ENCODE results near the gene SNX4. TPM values are rescaled to one million over a fixed set of nuclear protein-coding genes. Genes with fewer than 3 reads are reported as not detected.
A peak's percentile ranks its signal among the peaks of the same experiment; 100 is the strongest.

The SNX4 gene
- total and polyA plus RNA-seq, 2 of the 8 experiments (the other 6 are each of a cell fraction or from before 2014, with no cell fraction given) = 7.2 to 23.1 TPM

DNA sequence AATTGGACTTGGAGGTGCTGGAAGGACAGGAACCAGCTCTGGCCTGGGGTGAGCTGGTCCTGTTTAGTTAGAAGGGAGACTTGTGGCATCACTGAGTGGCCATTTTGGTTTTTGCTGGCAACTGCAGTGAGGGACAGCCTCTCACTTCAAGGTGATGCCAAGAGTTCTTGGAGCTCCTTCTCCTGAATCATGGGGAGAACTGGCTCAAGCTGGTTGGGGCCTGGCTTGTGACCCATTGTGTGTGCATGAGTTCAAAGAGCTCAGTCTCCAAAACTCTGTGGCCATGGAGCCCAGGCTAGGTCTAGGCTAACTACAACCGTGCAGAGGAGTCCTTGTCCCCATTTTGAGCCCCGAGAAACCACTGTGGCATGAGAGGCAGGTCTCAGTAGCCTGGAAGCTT, 84.8 kb downstream of the SNX4 start:
- no peak overlapping the region for H3K14ac ChIP-seq (ENCODE audit: insufficient read length)
- no peak overlapping the region for H2AK5ac ChIP-seq (ENCODE audit: low read depth, low read length)
- ChIA-PET POLR2A (ENCODE audit: partially characterized antibody) (no interaction called here), CTCF (ENCODE audit: partially characterized antibody) (interaction anchor here (0.9 to 1.4 kb wide), 4 partner anchors 16 to 506 kb away, joined by 3 read pairs; no protein-coding TSS in a partner anchor)
- no peaks in the 10 kb centered on the region for H3K79me2 ChIP-seq (ENCODE audit: control insufficient read depth in 1 of 2, insufficient read depth in 2 of 2, low read length in 2 of 2)
- no peaks in the 10 kb centered on the region for H3K23me2 ChIP-seq (ENCODE audit: low read depth, low read length)
- no peaks in the 10 kb centered on the region for H3K36me3 ChIP-seq (ENCODE audit: control insufficient read depth in 2 of 4, insufficient read depth in 4 of 4, low read length in 3 of 4)
- no peaks in the 10 kb centered on the region for H3K27me3 ChIP-seq (replicated peaks in 1 of 4; ENCODE audit: control insufficient read depth in 3 of 4, extremely low read depth in 1 of 4, insufficient read depth in 3 of 4, low read length in 3 of 4)
- DNase-seq (ENCODE audit: low read depth in 1 of 2, low spot score in 2 of 2) = no peak
- H3K56ac ChIP-seq (replicated peaks; ENCODE audit: insufficient read length, low read depth, low read length) = no peak overlapping the region
- no peak overlapping the region for H2BK15ac ChIP-seq (ENCODE audit: low read length)
- H4K8ac ChIP-seq (ENCODE audit: extremely low read depth, insufficient read depth, low read length) = no peak overlapping the region
- no peak overlapping the region for H4K91ac ChIP-seq (replicated peaks; ENCODE audit: insufficient read length, low read length)
- 0 out of 8 replicates have a peak overlapping the region, but pooled peaks of 1 of the 4 experiments have one; percentile 0 for H3K4me3 ChIP-seq (ENCODE audit: extremely low read depth in 1 of 4, insufficient read depth in 2 of 4, low read depth in 3 of 4, low read length in 4 of 4)
- H4K20me1 ChIP-seq (replicated peaks in 1 of 2; ENCODE audit: control insufficient read depth in 1 of 2, insufficient read depth in 2 of 2, low read length in 2 of 2) = no peaks in the 10 kb centered on the region
- H3K79me1 ChIP-seq (ENCODE audit: low read depth, low read length) = no peaks in the 10 kb centered on the region
- no peak overlapping the region for H3K27ac ChIP-seq (ENCODE audit: low read depth, low read length)
- no peak overlapping the region for H2BK120ac ChIP-seq (replicated peaks; ENCODE audit: low read depth, low read length)
- H3K4me1 ChIP-seq (replicated peaks in 1 of 4; ENCODE audit: control insufficient read depth in 3 of 4, insufficient read depth in 4 of 4, low read length in 3 of 4) = peaks cover 0 to 6% (median 2%) of the 10 kb centered on the region in 4 experiments; a peak in 2 of 7 replicates
- H3K9ac ChIP-seq (replicated peaks in 1 of 4; ENCODE audit: extremely low read depth in 1 of 4, low read depth in 3 of 4, low read length in 3 of 4) = no peak overlapping the region
- no peak overlapping the region; the same call in 1 of the 2 replicates for H2BK12ac ChIP-seq (ENCODE audit: low read depth, low read length)
- no peak overlapping the region for H3K4me2 ChIP-seq (ENCODE audit: insufficient read depth in 1 of 2, low read depth in 2 of 2, low read length in 2 of 2)
- H4K5ac ChIP-seq (ENCODE audit: insufficient read length, low read depth, low read length) = no peak overlapping the region
- no peak overlapping the region for H2BK5ac ChIP-seq (ENCODE audit: low read depth, low read length)
- TF ChIP-seq KDM1A (IDR thresholded peaks at IDR 0.05; ENCODE audit: borderline replicate concordance, low read length) (no peak), GABPA (IDR thresholded peaks at IDR 0.05; ENCODE audit: borderline replicate concordance, insufficient read depth, low read length) (no peak), YY1 (IDR thresholded peaks at IDR 0.05; ENCODE audit: low read depth, low read length) (0 out of 2 replicates have a peak, but pooled peaks have one; percentile 14), RAD21 (IDR thresholded peaks at IDR 0.05 in 1 of 2, conservative IDR thresholded peaks at IDR 0.05 in 1 of 2; ENCODE audit: low read depth in 2 of 2, low read length in 2 of 2) (no peak)
- H3K4ac ChIP-seq (replicated peaks; ENCODE audit: insufficient read length, low read depth, low read length) = no peak overlapping the region
- H3K18ac ChIP-seq (ENCODE audit: extremely low read depth, low read length) = no peak overlapping the region
- FAIRE-seq = no peak
- H3K23ac ChIP-seq (ENCODE audit: insufficient read length) = no peak overlapping the region
- H2AFZ ChIP-seq (ENCODE audit: low read length) = peak overlapping the region; percentile 89
- 94% methylated on average over 2 of the region's 2 CpGs; no CpG with 5 or more reads in 1 of the 2 experiments for WGBS, 2 experiments (ENCODE audit: extremely low coverage in 1 of 2, insufficient coverage in 1 of 2, insufficient read length in 1 of 2, insufficient replicate concordance in 2 of 2, low coverage in 1 of 2, low lambda C conversion rate in 2 of 2, missing lambda C conversion rate in 1 of 2)
- H2BK20ac ChIP-seq (ENCODE audit: low read length) = no peak overlapping the region
- H3K9me3 ChIP-seq (ENCODE audit: insufficient read depth in 2 of 2, low read depth in 1 of 2, low read length in 1 of 2) = no peaks in the 10 kb centered on the region
